NCI-H2029 (cell line): ENCODE measurements around the gene TTC23L.
"Not testable (repeated sequence)": the region's sequence is repeated elsewhere in the genome, so short reads cannot be mapped to it uniquely, and the experiment has no call there.

Experiments
- DNase-seq: peaks from one replicate; lab custom pipeline; 2025; lab: John Stamatoyannopoulos, UW

The TTC23L gene

GRCh38 chr5:34838785-34839714 is at the start of gene TTC23L:
TSS of gene TTC23L (plus strand) at chr5:34839164. CDS start at chr5:34840672, 1,508 bp downstream.
- DNase-seq = peak; percentile 95

DNA sequence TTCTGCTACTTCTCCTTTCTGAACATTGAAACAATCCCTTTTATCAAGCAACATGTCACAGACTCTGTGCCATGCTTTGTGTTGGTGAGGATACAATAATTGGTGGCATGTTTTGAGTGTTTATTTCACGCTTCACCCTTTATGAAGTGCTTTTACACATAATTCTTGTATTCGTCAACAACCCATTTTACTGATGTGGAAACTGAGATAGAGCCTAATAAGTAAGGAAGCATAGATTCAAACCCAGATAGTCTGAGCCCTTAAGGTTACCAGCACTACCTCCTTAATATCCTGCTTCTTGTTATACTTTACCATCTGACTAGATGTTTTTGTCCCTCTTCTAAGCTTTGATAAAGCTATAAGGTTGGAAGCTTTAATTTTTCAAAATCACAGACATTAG is 49.3 kb upstream of the TTC23L start:
- no peak for DNase-seq

DNA sequence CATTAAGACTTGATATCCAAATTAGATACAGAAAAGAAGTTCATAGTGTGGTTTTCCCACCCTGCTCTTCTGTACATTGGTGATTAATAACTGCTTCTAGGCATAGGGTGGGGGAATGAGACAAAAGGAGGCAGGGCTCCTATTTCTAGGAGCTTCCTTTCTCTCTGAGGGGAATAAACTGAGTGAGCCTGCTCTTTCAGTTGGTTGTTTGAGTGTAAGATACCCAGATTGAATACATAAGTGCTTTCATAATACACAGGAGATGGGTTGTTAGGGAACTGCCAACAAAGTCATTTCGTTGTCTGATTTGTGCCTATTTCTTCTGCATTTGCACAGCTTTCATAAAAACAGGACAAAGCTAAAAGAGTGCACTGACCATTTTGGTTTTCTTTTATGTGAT is 48.9 kb upstream of the TTC23L start:
- DNase-seq = no peak

GRCh38 chr5:34791761-34792244 is 47.2 kb upstream of the TTC23L start:
- DNase-seq = no peak

- no peak for DNase-seq
Observed at GRCh38 chr5:34802834-34803563, 36.0 kb upstream of the TTC23L start.

- no peak for DNase-seq
Observed at GRCh38 chr5:34803974-34804732, 34.8 kb upstream of the TTC23L start.

DNA sequence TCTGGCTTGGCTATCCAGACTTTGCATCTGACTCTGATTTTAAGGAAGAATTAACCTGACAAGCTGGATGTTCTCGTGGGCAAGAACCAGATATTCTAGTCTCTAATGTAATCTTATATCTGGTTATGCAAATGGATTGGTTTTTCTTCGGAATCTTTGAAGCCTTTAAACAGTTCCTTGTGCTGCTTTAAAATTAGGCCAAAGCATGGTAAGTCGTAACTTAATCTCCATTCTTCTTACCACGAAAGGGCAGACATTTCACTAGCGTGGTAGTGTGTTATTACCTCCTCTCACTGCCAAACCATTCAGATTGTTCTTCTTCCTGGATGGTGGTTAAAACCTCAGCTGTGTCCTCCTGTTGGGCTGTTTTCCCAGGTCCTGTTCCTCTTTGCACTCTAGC is 34.1 kb upstream of the TTC23L start:
- DNase-seq = no peak

DNA sequence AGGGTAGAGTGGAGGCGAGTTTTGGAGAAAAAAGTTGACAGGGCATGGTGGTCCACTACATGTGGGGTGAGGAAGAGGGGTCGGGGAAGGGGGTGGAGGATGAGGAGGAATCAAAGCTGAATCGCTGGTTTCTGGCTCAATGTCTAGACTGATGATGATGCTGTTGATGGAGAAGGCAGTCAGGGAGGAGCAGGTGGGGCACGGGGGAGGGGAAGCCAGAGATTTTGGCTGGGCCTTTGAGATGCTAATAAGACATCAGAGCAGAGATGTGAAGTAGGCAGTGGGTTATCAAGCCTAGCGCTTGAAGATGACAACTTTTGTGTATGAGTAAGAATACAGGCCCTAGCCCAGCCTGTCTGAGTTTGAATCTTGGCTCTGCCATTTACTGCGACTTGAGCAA is 32.4 kb upstream of the TTC23L start:
- no peak for DNase-seq

GRCh38 chr5:34811706-34812105 is 27.3 kb upstream of the TTC23L start:
- DNase-seq = no peak

- no peak for DNase-seq
Observed at GRCh38 chr5:34813509-34813908, 25.5 kb upstream of the TTC23L start.

DNA sequence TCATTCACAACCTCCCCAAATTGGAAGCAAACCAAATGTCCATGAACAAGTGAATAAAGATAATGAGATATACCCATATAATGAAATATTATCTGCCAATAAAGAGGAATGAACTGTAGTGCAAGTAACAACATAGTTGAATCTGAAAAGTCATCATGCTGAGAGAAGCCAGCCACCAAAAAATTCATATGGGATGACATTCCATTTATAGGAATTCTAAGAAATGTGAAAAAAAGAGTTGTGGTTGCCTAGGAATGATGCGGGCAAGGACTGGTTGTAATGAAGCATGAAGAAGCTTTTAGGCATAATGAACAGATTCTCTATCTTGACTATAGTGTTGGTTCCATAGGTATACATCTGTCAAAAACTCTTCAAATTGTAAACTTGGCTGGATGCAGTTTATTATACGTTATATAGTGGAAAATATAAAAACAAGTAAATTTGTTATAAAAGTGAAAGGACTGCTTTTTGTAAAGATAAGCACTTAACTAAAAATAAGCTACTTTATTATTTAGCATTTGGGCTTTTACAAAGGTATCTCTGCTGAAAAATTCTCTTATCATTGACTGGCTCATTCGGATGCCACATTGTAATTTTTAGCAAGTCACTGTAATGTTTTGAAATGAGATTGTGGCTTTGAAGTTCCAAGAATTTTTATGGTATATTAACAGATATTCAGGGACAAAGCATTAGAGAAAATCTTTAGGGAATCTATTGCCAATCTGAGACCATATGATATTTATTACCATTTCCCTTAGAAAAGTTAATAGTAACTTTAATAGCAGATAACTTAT is 21.2 kb upstream of the TTC23L start:
- DNase-seq = no peak

GRCh38 chr5:34818717-34819116 is 20.2 kb upstream of the TTC23L start:
- no peak for DNase-seq

DNA sequence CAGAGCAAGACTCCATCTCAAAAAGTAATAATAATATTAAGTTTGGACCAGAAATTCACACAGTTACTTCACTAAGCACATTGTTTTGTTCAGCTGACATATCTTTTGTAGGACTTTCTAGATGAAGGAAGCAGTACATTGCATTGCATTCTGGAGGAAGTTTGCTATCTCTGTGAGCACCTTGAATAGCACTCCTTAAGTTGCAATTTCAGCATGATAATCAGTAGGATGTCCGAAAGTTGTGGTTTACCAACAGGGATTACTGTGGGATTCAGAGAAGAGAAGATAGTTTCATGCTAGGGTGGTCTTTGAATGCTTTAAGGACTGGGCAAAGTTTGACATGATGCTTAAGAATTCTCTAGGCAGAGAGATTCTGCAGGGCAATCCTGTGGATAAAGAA is 18.4 kb upstream of the TTC23L start:
- DNase-seq = no peak

DNA sequence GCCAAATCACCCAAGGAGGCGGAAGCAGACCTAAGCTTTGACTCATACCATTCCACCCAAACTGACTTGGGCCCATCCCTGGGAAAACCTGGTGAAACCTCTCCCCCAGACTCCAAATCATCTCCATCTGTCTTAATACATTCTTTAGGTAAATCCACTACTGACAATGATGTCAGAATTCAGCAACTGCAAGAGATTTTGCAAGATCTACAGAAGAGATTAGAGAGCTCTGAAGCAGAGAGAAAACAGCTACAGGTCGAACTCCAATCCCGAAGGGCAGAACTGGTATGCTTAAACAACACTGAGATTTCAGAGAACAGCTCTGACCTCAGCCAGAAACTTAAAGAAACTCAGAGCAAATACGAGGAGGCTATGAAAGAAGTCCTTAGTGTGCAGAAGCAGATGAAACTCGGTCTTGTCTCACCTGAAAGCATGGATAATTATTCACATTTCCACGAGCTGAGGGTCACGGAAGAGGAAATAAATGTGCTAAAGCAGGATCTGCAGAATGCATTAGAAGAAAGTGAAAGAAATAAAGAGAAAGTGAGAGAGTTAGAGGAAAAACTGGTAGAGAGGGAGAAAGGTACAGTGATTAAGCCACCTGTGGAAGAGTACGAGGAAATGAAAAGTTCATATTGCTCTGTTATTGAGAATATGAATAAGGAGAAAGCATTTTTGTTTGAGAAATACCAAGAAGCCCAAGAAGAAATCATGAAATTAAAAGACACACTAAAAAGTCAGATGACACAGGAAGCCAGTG is 15.8 kb upstream of the TTC23L start:
- DNase-seq = no peak

- DNase-seq = no peak
Observed at GRCh38 chr5:34826347-34826746, 12.6 kb upstream of the TTC23L start.

- DNase-seq = no peak
Observed at GRCh38 chr5:34827588-34828506, 11.1 kb upstream of the TTC23L start.

DNA sequence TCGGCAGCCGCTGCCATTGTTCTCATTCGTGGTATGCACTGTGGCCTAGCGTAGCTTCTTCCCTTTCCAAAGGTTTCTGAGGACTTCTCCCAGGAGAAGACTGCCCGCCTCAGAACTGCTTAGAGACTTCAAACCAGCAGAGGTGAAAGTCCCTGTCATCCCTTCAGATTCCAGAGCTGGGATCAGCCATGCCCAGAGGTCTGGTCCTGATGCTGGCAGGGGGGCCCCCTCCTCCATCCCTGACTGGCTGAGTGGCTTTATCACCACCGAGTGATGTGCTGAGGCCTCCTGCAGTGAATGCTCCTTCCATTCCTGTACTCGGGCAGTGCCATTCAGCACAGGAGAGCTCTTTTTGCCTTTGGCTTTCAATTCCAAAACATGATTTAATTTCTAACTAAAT is 8.1 kb upstream of the TTC23L start:
- not testable (repeated sequence) for DNase-seq

- DNase-seq = no peak
Observed at GRCh38 chr5:34831303-34831702, 7.7 kb upstream of the TTC23L start.

GRCh38 chr5:34832568-34832967 is 6.4 kb upstream of the TTC23L start:
- DNase-seq = no peak

DNA sequence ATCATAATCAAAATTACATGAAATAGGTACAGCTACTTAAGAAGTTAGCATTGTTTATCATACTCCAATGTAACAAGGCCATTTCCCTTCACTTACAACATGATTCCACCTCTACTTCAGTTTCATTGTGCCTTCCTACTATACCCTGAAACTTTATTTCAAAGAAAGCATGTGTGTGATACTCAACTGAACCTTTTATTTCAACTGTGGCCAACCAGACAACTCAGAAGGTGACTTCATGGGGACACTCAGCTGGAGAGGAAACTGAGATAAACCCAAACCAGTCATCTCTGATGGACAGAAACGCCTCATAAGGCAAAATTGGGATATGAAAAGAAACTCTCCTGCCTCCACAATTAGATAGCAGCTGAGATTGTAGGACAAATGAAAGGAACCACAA is 5.9 kb upstream of the TTC23L start:
- DNase-seq = no peak
